CD1c-positive myeloid dendritic cell (primary cell): Measurements from ENCODE around the gene DOCK6.

Experiments used
- DNase-seq: peaks from one replicate; pipeline ENCODE4 v3.0.0-alpha.2; 2016; ENCODE audit errors: extremely low spot score

DOCK6 gene

GRCh38 chr19:11273989-11274388 lies 11.7 kb upstream of the DOCK6 start:
- no peak for DNase-seq

GRCh38 chr19:11273296-11273695 lies 11.0 kb upstream of the DOCK6 start:
- DNase-seq, result no peak

GRCh38 chr19:11269408-11269807 lies 7.1 kb upstream of the DOCK6 start:
- DNase-seq, result no peak

DNA sequence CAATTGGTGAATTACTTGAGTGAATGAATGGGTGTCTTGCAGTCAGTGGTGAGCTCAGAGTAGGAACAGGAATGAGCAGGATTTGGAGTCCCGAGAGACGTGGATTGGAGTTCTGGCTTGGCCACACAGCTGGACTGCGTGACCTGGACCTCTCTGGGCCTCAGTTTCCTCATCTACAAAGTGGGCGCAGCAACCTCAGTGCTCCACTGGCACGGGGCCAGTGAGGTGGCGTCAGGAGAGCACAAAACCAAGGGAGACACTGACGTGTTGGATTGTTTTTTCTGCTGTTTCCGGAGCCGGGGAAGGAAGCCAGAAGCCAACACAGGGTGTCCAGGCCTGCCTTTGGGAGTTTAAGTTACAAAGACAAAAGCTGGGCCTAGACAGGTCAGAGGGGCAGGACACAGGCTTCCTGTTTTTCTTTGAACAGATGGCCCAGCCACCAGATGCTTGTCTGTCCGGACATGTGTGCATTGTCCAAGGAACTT lies 6.5 kb upstream of the DOCK6 start:
- no peak for DNase-seq

DNA sequence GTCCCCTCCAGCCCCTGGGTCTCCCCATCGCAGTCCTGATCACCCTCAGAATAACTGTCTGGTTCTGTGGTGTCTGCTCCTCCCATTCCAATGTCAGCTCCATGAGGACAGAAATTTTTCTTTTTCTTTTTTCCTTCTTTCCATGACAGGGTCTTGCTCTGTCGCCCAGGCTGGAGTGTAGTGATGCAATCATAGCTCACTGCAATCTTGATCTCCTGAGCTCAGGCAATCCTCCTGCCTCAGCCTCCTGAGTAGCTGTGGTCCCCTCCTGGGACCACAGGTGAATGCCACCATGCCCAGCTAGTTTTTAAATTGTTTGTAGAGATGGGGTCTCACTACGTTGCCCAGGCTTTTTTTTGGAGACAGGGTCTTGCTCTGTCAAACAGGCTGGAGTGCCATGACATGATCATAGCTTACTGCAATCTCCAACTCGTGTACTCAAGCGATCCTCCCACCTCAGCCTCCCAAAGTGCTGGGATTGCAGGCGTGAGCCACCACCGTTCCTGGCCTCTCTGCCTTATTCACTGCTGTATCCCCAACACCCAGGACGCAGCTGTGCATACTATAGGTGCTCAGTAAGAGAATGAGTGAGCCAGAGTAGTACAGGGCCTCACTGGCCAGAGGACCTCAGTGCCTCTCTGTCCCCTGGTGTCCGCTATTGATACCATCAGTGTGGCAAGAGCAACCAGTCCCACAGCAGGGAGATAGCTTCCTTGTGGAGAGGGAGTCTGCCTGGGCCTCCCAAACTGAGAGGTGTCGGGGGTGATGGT lies 5.2 kb upstream of the DOCK6 start:
- no peak for DNase-seq

DNA sequence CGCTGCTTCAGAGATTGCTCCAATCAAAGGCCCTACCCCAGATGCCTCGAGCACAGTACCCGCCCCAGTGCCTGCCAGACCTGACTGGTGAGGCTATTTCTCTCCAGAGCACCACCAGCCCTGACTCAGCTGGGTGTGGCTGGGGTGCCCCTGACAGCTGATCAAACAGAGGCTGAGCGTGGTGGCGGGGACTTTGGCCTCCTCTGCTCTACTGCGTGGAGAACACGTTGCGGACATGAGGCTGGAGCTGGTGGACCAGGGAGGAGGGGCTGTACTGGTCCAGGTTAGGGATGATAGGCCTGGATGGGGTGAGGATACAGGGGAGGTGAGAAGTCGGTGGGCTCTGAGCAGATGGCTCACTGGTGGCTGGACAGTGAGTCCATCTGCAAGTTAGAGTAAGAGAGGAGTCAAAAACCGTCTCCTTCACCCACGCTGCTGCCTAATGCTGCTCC lies 3.5 kb upstream of the DOCK6 start:
- no peak for DNase-seq

DNA sequence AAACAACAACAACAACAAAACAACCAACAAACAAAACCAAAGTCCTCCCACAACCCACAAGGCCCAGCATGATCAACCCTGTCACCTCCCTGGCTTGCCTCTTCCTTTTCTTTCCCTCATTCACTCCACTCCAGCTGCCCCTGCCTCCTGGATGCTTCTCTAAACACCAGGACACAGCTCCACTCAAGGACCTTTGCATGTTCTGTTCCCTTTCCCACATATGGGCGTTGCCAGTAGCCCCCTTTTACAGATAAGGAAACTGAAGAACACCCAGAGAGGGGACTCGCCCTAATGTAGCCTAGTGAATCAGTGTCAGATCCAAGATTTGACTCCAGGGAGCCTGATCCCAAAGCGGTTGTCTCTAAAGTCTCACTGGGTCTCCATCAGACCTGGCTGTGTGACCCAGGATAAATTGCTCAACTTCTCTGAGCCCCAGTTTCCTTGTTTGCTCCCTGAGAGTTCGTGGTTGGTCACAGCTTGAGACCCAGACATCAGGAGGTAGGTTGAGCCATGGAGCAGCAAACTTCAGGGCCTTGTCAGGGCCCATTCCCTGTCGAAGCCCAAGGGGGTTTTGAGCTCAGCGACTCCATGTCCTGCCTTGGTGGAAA lies 3.0 kb upstream of the DOCK6 start:
- DNase-seq, result no peak

GRCh38 chr19:11264452-11265176 lies 2.3 kb upstream of the DOCK6 start:
- no peak for DNase-seq

DNA sequence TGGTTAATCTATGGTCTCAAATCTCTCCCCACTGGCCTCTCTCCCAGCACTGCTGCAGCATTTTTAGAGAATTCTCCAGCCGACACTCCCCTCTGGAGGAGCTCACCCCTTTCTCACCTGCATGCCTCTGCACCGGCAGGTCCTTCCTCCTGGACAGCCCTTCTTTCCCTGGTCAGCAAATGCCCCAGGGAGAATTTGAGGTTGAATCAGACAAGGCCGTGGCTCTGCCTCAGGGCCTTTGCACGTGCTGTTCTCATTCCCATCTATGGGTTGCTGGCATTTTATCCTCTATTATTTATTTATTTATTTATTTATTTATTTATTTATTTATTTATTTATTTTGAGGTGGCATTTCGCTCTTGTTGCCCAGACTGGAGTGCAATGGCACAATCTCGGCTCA lies 1.4 kb upstream of the DOCK6 start:
- DNase-seq, result no peak

GRCh38 chr19:11261431-11261970 lies 823 bp downstream of the DOCK6 start:
- no peak for DNase-seq

DNA sequence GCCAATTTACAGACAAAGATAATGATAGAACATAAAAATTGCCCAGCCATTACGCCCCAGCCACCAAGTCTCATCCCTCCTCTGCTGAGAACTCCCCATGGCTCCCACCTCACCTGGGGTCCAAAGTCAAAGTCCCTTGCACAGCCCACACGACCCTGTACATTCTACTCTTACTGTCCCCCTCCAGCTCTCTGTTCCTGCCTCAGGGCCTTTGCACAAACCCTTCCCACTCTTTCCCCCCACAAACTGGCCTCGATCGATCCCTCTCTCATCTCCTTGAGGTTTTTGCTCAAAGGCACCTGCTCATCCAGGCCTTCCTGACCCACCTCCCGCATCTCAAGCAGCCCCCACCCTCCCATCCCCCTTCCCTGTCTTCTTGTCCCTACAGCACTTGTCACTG lies 1.3 kb downstream of the DOCK6 start:
- DNase-seq, result no peak

DNA sequence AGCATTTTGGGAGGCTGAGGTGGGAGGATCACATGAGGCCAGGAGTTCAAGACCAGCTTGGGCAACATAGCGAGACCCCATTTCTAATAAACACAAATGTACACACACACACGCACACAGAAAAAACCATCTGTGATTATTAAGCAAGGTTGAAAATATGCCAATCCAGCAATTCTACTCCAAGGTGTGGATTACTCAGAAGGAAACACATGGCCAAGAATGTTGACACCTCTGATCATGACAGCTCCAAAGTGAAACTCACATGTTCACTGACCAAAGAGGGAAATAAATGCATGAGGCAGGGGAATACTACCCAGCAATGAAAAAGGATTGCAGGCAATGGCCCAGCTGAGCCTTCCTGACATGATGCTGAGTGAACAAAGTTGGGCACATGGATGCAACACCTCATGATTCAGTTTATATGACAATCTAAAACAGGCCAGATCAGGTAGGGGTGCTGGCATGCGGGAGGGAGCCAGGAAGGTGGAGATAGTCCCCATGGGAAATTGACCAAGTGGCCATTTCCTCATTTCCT lies 4.4 kb downstream of the DOCK6 start:
- DNase-seq, result no peak

DNA sequence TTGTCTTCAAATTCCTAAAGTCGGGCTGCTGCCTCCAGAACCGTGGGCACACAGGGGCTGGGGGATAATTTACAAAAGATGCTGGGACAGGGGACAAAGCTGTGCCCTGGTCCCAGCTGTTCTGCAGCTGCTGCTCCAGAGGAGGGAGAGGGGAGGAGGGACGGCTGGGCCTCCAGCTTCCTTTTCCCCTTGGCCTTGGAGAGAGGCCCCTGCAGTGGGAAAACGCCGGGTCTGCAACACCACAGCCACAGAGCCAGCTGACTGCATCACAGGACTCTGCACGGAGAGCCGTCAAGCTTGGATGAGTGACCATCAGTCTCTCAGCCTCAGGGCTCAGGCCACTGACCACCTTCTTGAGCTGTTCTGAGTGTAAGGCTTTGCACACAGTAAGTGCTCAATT lies 6.1 kb downstream of the DOCK6 start:
- DNase-seq, result no peak

GRCh38 chr19:11254666-11255065 lies 7.7 kb downstream of the DOCK6 start:
- no peak for DNase-seq

DNA sequence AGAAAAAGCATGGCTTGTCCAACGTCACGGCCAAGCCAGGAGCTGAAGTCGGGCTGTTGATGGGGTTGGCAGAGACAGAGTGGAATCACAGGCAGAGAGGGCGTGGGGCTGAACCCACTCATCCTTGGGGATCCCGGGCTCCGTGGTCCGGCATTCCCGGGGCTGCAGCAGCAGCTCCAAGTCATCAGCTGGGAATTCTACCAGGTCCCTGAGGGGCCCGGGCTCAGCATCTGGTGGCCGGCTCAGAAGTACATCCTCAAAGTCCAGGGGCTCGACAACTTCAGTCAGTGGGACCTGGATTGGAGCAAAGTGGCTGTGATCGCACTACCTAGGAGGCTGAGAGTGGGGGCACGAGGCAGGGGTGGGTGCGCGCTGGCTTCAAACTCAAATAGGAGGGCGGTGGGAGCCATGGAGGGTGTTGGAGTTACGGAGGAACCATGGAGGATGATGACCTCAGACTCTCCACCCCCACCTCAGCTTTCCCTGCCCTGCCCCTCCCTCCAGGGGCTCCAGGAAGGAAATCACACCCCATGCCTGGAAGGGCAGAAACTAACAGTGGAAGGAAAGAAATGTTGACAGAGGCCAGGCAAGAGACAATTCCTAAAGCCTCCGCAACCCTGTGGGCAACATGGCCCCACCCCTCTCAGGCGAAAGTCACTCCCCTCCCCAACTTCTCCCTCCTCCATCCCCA lies 9.5 kb downstream of the DOCK6 start:
- no peak for DNase-seq

- DNase-seq, result no peak
These were observed 10.5 kb downstream of the DOCK6 start for GRCh38 chr19:11251650-11252314.

GRCh38 chr19:11251217-11251616 lies 11.1 kb downstream of the DOCK6 start:
- no peak for DNase-seq

DNA sequence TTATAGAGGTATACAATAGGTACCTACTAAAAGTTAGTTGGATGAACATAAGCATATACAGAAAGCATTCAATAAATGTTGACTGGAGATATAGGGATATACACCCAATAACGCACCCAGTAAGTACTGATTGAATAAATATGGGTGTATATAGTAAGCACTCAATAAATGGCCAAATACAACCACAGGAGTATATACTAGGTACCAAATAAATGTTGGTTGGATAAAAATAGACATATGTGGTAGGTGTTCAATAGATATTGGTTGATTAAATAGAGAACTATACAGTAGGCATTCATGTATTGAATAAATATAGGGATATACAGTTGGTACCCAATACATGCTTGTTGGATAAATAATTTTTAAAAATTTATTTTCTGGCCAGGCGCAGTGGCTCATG lies 13.5 kb downstream of the DOCK6 start:
- no peak for DNase-seq

DNA sequence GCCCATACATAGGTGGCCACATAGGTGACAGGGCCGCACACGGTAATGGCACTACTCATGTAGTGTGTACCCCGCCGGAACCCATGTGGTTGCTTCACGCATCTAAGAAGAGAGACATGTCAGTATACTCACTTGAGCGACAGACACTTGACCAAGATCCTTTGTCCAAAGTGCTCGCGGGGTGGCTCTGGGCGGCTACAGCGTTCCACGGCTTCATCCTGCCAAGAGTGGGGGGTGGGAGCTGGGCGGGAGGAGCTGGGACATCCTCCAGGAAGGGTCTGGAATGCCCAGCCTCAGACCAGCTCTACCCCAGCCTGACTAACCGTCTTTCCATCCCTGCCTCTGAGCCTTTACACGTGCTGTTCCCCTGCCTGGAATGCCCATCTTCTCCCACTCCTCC lies 14.4 kb downstream of the DOCK6 start:
- no peak for DNase-seq

- no peak for DNase-seq
These were observed 14.9 kb downstream of the DOCK6 start for GRCh38 chr19:11247391-11247790.

- DNase-seq, result no peak
These were observed 15.4 kb downstream of the DOCK6 start for GRCh38 chr19:11246941-11247340.
